HG02943 (cell line): ENCODE data around the gene RTL5.
"Not testable (repeated sequence)": the region's sequence is repeated elsewhere in the genome, so short reads cannot be mapped to it uniquely, and the experiment has no call there.

Experiments used
- ATAC-seq: cut with Tn5 transposase; IDR thresholded peaks from one replicate; pipeline ENCODE4 v1.9.1; 2021; ENCODE audit warnings: mild to moderate bottlenecking, low read depth, moderate library complexity; ENCODE audit not compliant: unreplicated experiment

RTL5 gene

GRCh38 chrX:72131317-72132294, at the start of gene RTL5:
Gene RTL5, minus strand, starts transcription at chrX:72131915.
- no peak for ATAC-seq

- ATAC-seq, result no peak
Measured at GRCh38 chrX:72180539-72180938, 48.8 kb upstream of the RTL5 start.

- no peak for ATAC-seq
Measured at GRCh38 chrX:72176981-72177380, 45.3 kb upstream of the RTL5 start.

- not testable (repeated sequence) for ATAC-seq
Measured at GRCh38 chrX:72176289-72176688, 44.6 kb upstream of the RTL5 start.

GRCh38 chrX:72169008-72169728, 37.5 kb upstream of the RTL5 start:
- ATAC-seq, result no peak

- no peak for ATAC-seq
Measured at GRCh38 chrX:72165551-72165950, 33.8 kb upstream of the RTL5 start.

- ATAC-seq, result no peak
Measured at GRCh38 chrX:72159769-72160168, 28.1 kb upstream of the RTL5 start.

GRCh38 chrX:72158773-72159172, 27.1 kb upstream of the RTL5 start:
- no peak for ATAC-seq

GRCh38 chrX:72146527-72146926, 14.8 kb upstream of the RTL5 start:
- ATAC-seq, result no peak

- ATAC-seq, result no peak
Measured at GRCh38 chrX:72145181-72145580, 13.5 kb upstream of the RTL5 start.

- no peak for ATAC-seq
Measured at GRCh38 chrX:72143609-72143907, 11.8 kb upstream of the RTL5 start.

- no peak for ATAC-seq
Measured at GRCh38 chrX:72142794-72143608, 11.3 kb upstream of the RTL5 start.

GRCh38 chrX:72142094-72142793, 10.5 kb upstream of the RTL5 start:
- ATAC-seq, result no peak

GRCh38 chrX:72141372-72142004, 9.8 kb upstream of the RTL5 start:
- no peak for ATAC-seq

- no peak for ATAC-seq
Measured at GRCh38 chrX:72139538-72139937, 7.8 kb upstream of the RTL5 start.

GRCh38 chrX:72137846-72138495, 6.3 kb upstream of the RTL5 start:
- ATAC-seq, result no peak

- ATAC-seq, result no peak
Measured at GRCh38 chrX:72133851-72134546, 2.3 kb upstream of the RTL5 start.

- no peak for ATAC-seq
Measured at GRCh38 chrX:72132456-72132855, 741 bp upstream of the RTL5 start.

- no peak for ATAC-seq
Measured at GRCh38 chrX:72130762-72131250, 909 bp downstream of the RTL5 start.
